ENCODE results near the gene MAPK8.
"Not testable (repeated sequence)": the region's sequence is repeated elsewhere in the genome, so short reads cannot be mapped to it uniquely, and the experiment has no call there.

Gene MAPK8

DNA sequence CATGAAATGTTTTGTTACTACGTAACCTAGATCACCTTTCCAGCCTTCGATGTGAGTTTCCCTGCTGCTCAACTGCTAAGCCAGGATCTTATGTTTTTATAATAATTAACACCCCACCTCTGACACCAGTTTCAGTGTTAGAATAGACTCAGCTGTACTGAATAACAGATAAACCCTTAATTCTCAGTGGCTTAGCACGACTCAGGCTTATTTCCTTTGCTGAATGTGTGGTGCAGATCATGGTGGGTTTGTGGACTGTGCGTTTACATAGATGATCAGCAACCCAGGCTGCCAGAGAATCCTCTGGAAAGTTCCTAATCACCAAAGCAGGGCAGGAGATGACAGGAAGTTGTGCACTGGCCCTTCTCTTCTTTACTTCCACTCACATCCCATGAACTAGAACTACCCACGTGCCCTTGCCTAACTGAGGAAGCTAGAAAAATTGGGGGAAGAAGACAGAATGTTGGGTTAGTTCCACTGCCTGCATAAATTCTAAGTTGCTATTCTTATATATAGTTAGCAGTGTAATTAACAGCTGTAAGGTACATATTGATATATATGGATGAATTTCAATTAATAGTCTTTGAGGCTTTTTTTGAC lies 111.8 kb downstream of the MAPK8 start:
- no peak for DNase-seq (ENCODE audit: extremely low spot score)
- ChIA-PET POLR2A (no interaction called here), CTCF (no interaction called here)
- no peak for TF ChIP-seq LEF1 (IDR thresholded peaks at IDR 0.05; ENCODE audit: borderline replicate concordance)
- TF ChIP-seq BHLHE40 (IDR thresholded peaks at IDR 0.05; ENCODE audit: borderline replicate concordance), result no peak
- no peak for TF ChIP-seq SUZ12 (IDR thresholded peaks at IDR 0.05)
- TF ChIP-seq ARNT (IDR thresholded peaks at IDR 0.05), result no peak
- TF ChIP-seq ZNF384 (IDR thresholded peaks at IDR 0.05), result no peak
- TF ChIP-seq, protein P1, sequence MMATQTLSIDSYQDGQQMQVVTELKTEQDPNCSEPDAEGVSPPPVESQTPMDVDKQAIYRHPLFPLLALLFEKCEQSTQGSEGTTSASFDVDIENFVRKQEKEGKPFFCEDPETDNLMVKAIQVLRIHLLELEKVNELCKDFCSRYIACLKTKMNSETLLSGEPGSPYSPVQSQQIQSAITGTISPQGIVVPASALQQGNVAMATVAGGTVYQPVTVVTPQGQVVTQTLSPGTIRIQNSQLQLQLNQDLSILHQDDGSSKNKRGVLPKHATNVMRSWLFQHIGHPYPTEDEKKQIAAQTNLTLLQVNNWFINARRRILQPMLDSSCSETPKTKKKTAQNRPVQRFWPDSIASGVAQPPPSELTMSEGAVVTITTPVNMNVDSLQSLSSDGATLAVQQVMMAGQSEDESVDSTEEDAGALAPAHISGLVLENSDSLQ (IDR thresholded peaks at IDR 0.05), result no peak
- TF ChIP-seq NFRKB (IDR thresholded peaks at IDR 0.05), result no peak
- no peak for TF ChIP-seq FOXK2 (IDR thresholded peaks at IDR 0.05)
- no peak for TF ChIP-seq FOXM1 (IDR thresholded peaks at IDR 0.05; ENCODE audit: borderline replicate concordance)
- no peak for TF ChIP-seq HDGF (IDR thresholded peaks at IDR 0.05; ENCODE audit: borderline replicate concordance)
- no peak for TF ChIP-seq FOXA1 (IDR thresholded peaks at IDR 0.05)
- TF ChIP-seq SP1 (IDR thresholded peaks at IDR 0.05), result no peak
- TF ChIP-seq L3MBTL2 (conservative IDR thresholded peaks at IDR 0.05), result no peak
- TF ChIP-seq CTBP1 (IDR thresholded peaks at IDR 0.05; ENCODE audit: borderline replicate concordance), result no peak
- TF ChIP-seq ELF4 (IDR thresholded peaks at IDR 0.05), result no peak

- no peak for DNase-seq (ENCODE audit: extremely low spot score)
- TF ChIP-seq FOXM1 (IDR thresholded peaks at IDR 0.05; ENCODE audit: borderline replicate concordance) (no peak), FOXK2 (IDR thresholded peaks at IDR 0.05) (no peak), HDGF (IDR thresholded peaks at IDR 0.05; ENCODE audit: borderline replicate concordance) (no peak), CTBP1 (IDR thresholded peaks at IDR 0.05; ENCODE audit: borderline replicate concordance) (no peak), ZNF384 (IDR thresholded peaks at IDR 0.05) (no peak), SUZ12 (IDR thresholded peaks at IDR 0.05) (no peak), FOXA1 (IDR thresholded peaks at IDR 0.05) (no peak), BHLHE40 (IDR thresholded peaks at IDR 0.05; ENCODE audit: borderline replicate concordance) (no peak), SP1 (IDR thresholded peaks at IDR 0.05) (no peak)
- TF ChIP-seq, protein P1 (IDR thresholded peaks at IDR 0.05), result no peak
- ChIA-PET CTCF (no interaction called here), POLR2A (no interaction called here)
Observed at GRCh38 chr10:48419714-48420113, 113.2 kb downstream of the MAPK8 start.

GRCh38 chr10:48421862-48422261 lies 115.4 kb downstream of the MAPK8 start:
- POLR2A ChIA-PET, result not testable (repeated sequence)
- CTCF ChIA-PET, result interaction anchor here (0.8 kb wide), 1 partner anchor 9 kb away, joined by 3 read pairs; no protein-coding TSS in a partner anchor

GRCh38 chr10:48423884-48424283 lies 117.4 kb downstream of the MAPK8 start:
- DNase-seq (ENCODE audit: extremely low spot score), result no peak
- TF ChIP-seq ARNT (IDR thresholded peaks at IDR 0.05) (no peak), BHLHE40 (IDR thresholded peaks at IDR 0.05; ENCODE audit: borderline replicate concordance) (no peak), ZNF384 (IDR thresholded peaks at IDR 0.05) (no peak), ELF4 (IDR thresholded peaks at IDR 0.05) (no peak), CTBP1 (IDR thresholded peaks at IDR 0.05; ENCODE audit: borderline replicate concordance) (no peak), FOXA1 (IDR thresholded peaks at IDR 0.05) (no peak), LEF1 (IDR thresholded peaks at IDR 0.05; ENCODE audit: borderline replicate concordance) (no peak), L3MBTL2 (conservative IDR thresholded peaks at IDR 0.05) (no peak), FOXK2 (IDR thresholded peaks at IDR 0.05) (no peak), HDGF (IDR thresholded peaks at IDR 0.05; ENCODE audit: borderline replicate concordance) (no peak), SP1 (IDR thresholded peaks at IDR 0.05) (no peak)
- POLR2A ChIA-PET, result no interaction called here
- CTCF ChIA-PET, result no interaction called here

More at GRCh38 chr10:48421862-48422261, 115.4 kb downstream of the MAPK8 start:
- not testable (repeated sequence) for DNase-seq (ENCODE audit: extremely low spot score)

- CTCF ChIA-PET, result no interaction called here
- POLR2A ChIA-PET, result no interaction called here
- TF ChIP-seq LEF1 (IDR thresholded peaks at IDR 0.05; ENCODE audit: borderline replicate concordance), result no peak
- no peak for DNase-seq (ENCODE audit: extremely low spot score)
Observed at GRCh38 chr10:48428896-48429295, 122.4 kb downstream of the MAPK8 start.

DNA sequence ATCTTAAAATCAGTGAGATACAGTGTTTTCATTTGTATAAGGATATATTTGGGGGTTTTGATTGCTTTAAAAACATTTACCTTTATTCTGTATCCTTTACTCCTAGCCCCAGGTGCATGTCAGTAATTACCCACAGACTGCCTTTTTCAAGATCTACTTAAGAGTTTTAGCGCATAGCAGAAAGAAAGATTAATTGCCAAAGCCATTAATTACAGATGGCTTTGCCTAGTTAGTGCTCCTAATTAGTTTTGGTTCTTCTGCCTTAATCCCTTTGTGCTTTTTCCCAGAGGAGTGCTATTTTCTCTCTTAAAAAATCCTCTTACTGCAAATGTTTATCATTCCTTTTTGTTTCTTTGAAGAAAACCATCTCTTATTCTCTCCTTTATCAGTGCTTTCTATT lies 122.8 kb downstream of the MAPK8 start:
- POLR2A ChIA-PET, result no interaction called here
- DNase-seq (ENCODE audit: extremely low spot score), result no peak
- TF ChIP-seq SUZ12 (IDR thresholded peaks at IDR 0.05), result no peak
- no peak for TF ChIP-seq SP1 (IDR thresholded peaks at IDR 0.05)
- no peak for TF ChIP-seq LEF1 (IDR thresholded peaks at IDR 0.05; ENCODE audit: borderline replicate concordance)
- no peak for TF ChIP-seq CTBP1 (IDR thresholded peaks at IDR 0.05; ENCODE audit: borderline replicate concordance)
- TF ChIP-seq FOXK2 (IDR thresholded peaks at IDR 0.05), result no peak
- no peak for TF ChIP-seq ZNF384 (IDR thresholded peaks at IDR 0.05)
- TF ChIP-seq, protein P1 (IDR thresholded peaks at IDR 0.05), result no peak
- TF ChIP-seq ARNT (IDR thresholded peaks at IDR 0.05), result no peak
- TF ChIP-seq NFRKB (IDR thresholded peaks at IDR 0.05), result no peak
- no peak for TF ChIP-seq L3MBTL2 (conservative IDR thresholded peaks at IDR 0.05)
- no peak for TF ChIP-seq ELF4 (IDR thresholded peaks at IDR 0.05)
- no peak for TF ChIP-seq HDGF (IDR thresholded peaks at IDR 0.05; ENCODE audit: borderline replicate concordance)
- no peak for TF ChIP-seq BHLHE40 (IDR thresholded peaks at IDR 0.05; ENCODE audit: borderline replicate concordance)
- TF ChIP-seq TARDBP (IDR thresholded peaks at IDR 0.05), result no peak
- TF ChIP-seq FOXM1 (IDR thresholded peaks at IDR 0.05; ENCODE audit: borderline replicate concordance), result no peak
- CTCF ChIA-PET, result no interaction called here
